ENCODE results near the gene POLR3F. TPM values are rescaled to one million over a fixed set of nuclear protein-coding genes. Genes with fewer than 3 reads are reported as not detected.

POLR3F gene
- 9.2 and 14.6 TPM in 2 replicates for total RNA-seq

GRCh38 chr20:18466894-18467730, at the start of gene POLR3F, which contains the start of gene DZANK1:
Gene POLR3F, plus strand, starts transcription at chr20:18467390. Its CDS starts 117 bp downstream, at chr20:18467507.
Gene DZANK1, minus strand, starts transcription at chr20:18467030. Its CDS starts 1,672 bp downstream, at chr20:18465358.

GRCh38 chr20:18496740-18497592, 29.8 kb downstream of the POLR3F start, which contains the start of gene RBBP9:
Gene RBBP9, minus strand, starts transcription at chr20:18497225. Its CDS starts 58 bp downstream, at chr20:18497167.

GRCh38 chr20:18507218-18508191, 40.3 kb downstream of the POLR3F start, which contains the start of gene SEC23B:
Gene SEC23B, plus strand, starts transcription at chr20:18507940. Its CDS starts 2,896 bp downstream, at chr20:18510836.

Other genes with a start within 250 kb of the POLR3F start
- 13.5 and 17.7 TPM in 2 replicates for gene ZNF133, start 178.9 kb upstream of the POLR3F start, total RNA-seq
- gene DZANK1, start 360 bp upstream of the POLR3F start, total RNA-seq, result 0.50 and 1.0 TPM in 2 replicates
- gene RBBP9, start 29.8 kb downstream of the POLR3F start, total RNA-seq, result 18.3 and 21.5 TPM in 2 replicates
- gene SEC23B, start 40.5 kb downstream of the POLR3F start, total RNA-seq, result 51.4 and 54.7 TPM in 2 replicates
- gene SMIM26, start 100.0 kb downstream of the POLR3F start, total RNA-seq, result 129 and 157 TPM in 2 replicates
- gene DTD1, start 120.7 kb downstream of the POLR3F start, total RNA-seq, result 127 and 139 TPM in 2 replicates

All from bronchus fibroblast of lung (primary cell).